ENCODE measurements around the gene MEI4. TPM values are rescaled to one million over a fixed set of nuclear protein-coding genes. Genes with fewer than 3 reads are reported as not detected.

MEI4 gene
- total and polyA plus RNA-seq, 2 of the 4 experiments (the other 2 are of a cell fraction) = not detected

- Histone ChIP-seq H4K5ac (ENCODE audit: low read depth, low read length) (no peak overlapping the region), H3K56ac (ENCODE audit: extremely low read depth, insufficient read depth, low read length) (no peak overlapping the region), H2BK5ac (ENCODE audit: low read depth, low read length, poor library complexity, severe bottlenecking) (no peak overlapping the region), H3K9me3 (ENCODE audit: control insufficient read depth, insufficient read depth, low read length) (peaks cover 7% of the 10 kb centered on the region), H3K14ac (replicated peaks; ENCODE audit: low read depth, low read length) (no peak overlapping the region), H3K27ac (ENCODE audit: insufficient read depth, low read length) (no peak overlapping the region), H3K27me3 (ENCODE audit: control insufficient read depth, insufficient read depth, low read length) (no peaks in the 10 kb centered on the region), H2BK15ac (ENCODE audit: low read depth, low read length) (no peak overlapping the region), H3K4ac (ENCODE audit: low read depth, low read length) (no peak overlapping the region), H3K79me1 (ENCODE audit: low read depth in 1 of 2, low read length in 2 of 2) (no peaks in the 10 kb centered on the region), H3K4me2 (ENCODE audit: low read depth, low read length) (no peak overlapping the region), H3K4me1 (ENCODE audit: control insufficient read depth, insufficient read depth, low read length) (no peaks in the 10 kb centered on the region), H2AK5ac (ENCODE audit: low read depth, low read length) (no peak overlapping the region), H3K9ac (ENCODE audit: low read depth, low read length) (no peak overlapping the region), H2AK9ac (replicated peaks; ENCODE audit: low read depth, low read length, poor library complexity) (no peak overlapping the region), H2BK20ac (ENCODE audit: low read depth, low read length) (no peak overlapping the region), H3K18ac (ENCODE audit: low read depth, low read length) (no peak overlapping the region), H3K9me1 (ENCODE audit: insufficient read depth, low read length) (no peaks in the 10 kb centered on the region), H4K20me1 (ENCODE audit: insufficient read depth, low read length) (no peaks in the 10 kb centered on the region), H4K91ac (ENCODE audit: insufficient read depth, low read depth, low read length) (no peak overlapping the region), H3K36me3 (ENCODE audit: control insufficient read depth, insufficient read depth, low read length) (no peaks in the 10 kb centered on the region), H4K8ac (ENCODE audit: low read depth in 2 of 2, low read length in 2 of 2) (no peak overlapping the region), H3K4me3 (ENCODE audit: insufficient read depth, low read depth, low read length) (no peak overlapping the region), H3K23ac (ENCODE audit: low read depth, low read length) (no peak overlapping the region), H2BK120ac (ENCODE audit: low read depth, low read length) (no peak overlapping the region), H2AFZ (replicated peaks; ENCODE audit: low read length, poor library complexity) (no peak overlapping the region)
- DNase-seq (no peak), ATAC-seq (ENCODE audit: low read depth) (no peak)
- no TSS peak for BruUV-seq (replicated peaks)
- TF ChIP-seq ELK1 (IDR thresholded peaks at IDR 0.05; ENCODE audit: borderline replicate concordance, low read depth, low read length) (no peak), CHD1 (IDR thresholded peaks at IDR 0.05; ENCODE audit: low read depth, low read length) (no peak)
- in situ Hi-C loops (cut with MboI; ENCODE audit: low sequenced_read_pairs) = no loop called here
- ChIA-PET POLR2A (ENCODE audit: unreplicated experiment) (no interaction called here), CTCF (interaction anchor here (0.9 kb wide), 1 partner anchor 18 kb away, joined by 3 read pairs; no protein-coding TSS in a partner anchor)
- dilution Hi-C loops (cut with HindIII; ENCODE audit: low sequenced_read_pairs, unreplicated experiment) = no loop called here
- intact Hi-C loops (cut with micrococcal nuclease) = no loop called here
- 87% methylated on average over 7 of the region's 16 CpGs; no CpG with 5 or more reads in 1 of the 2 experiments for WGBS, 2 experiments (ENCODE audit: extremely low coverage in 2 of 2, insufficient read length in 1 of 2)
Observed at GRCh38 chr6:77638129-77638830, 14.6 kb upstream of the MEI4 start.
